Activated T-cell treated with anti-CD3 and anti-CD28 coated beads, Interleukin-2, amount 50 U/mL, for 72 hours (primary cell): ENCODE measurements around the gene SPINT3. TPM values are rescaled to one million over a fixed set of nuclear protein-coding genes. Genes with fewer than 3 reads are reported as not detected.

Source experiments
- ATAC-seq, 2 donors: fragments of 150-1000 bp; cut with Tn5 transposase; replicated peaks in 1 of 2; 2 replicates each; pipeline ENCODE4 v1.10.0; 2021; ENCODE audit warnings: moderate library complexity in 2 of 2, mild to moderate bottlenecking in 1 of 2
- DNase-seq, 2 donors: peaks; one replicate each; pipeline ENCODE4 v3.0.0; 2021 to 2022; ENCODE audit warnings: mixed read lengths in 1 of 2
- H3K27ac Mint-ChIP-seq: one replicate; pipeline ENCODE4 v1.8.0; 2022; ENCODE audit warnings: mild to moderate bottlenecking, moderate library complexity, mixed read lengths
- H3K27me3 Mint-ChIP-seq: one replicate; pipeline ENCODE4 v1.8.0; 2022; ENCODE audit warnings: low read depth, mixed read lengths
- H3K36me3 Mint-ChIP-seq, 2 donors: one replicate each; pipeline ENCODE4 v1.8.0; 2022; ENCODE audit warnings: mixed read lengths in 2 of 2, mild to moderate bottlenecking in 1 of 2; ENCODE audit not compliant: insufficient read depth in 2 of 2
- H3K4me1 Mint-ChIP-seq: one replicate; pipeline ENCODE4 v1.8.0; 2022; ENCODE audit warnings: low read depth, mixed read lengths
- H3K4me3 Mint-ChIP-seq, 2 donors: one replicate each; pipeline ENCODE4 v1.8.0; 2022; ENCODE audit warnings: mild to moderate bottlenecking in 2 of 2, mixed read lengths in 2 of 2, moderate library complexity in 2 of 2
- H3K9me3 Mint-ChIP-seq, 2 donors: one replicate each; pipeline ENCODE4 v1.8.0; 2022; ENCODE audit warnings: mixed read lengths in 2 of 2
- total RNA-seq, 2 donors: library from RNA; stranded (reverse); gene quantifications; one replicate each; pipeline ENCODE4 v1.2.3, GENCODE V29; 2022

Gene SPINT3, protein sequence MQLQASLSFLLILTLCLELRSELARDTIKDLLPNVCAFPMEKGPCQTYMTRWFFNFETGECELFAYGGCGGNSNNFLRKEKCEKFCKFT
- total RNA-seq: not detected

DNA sequence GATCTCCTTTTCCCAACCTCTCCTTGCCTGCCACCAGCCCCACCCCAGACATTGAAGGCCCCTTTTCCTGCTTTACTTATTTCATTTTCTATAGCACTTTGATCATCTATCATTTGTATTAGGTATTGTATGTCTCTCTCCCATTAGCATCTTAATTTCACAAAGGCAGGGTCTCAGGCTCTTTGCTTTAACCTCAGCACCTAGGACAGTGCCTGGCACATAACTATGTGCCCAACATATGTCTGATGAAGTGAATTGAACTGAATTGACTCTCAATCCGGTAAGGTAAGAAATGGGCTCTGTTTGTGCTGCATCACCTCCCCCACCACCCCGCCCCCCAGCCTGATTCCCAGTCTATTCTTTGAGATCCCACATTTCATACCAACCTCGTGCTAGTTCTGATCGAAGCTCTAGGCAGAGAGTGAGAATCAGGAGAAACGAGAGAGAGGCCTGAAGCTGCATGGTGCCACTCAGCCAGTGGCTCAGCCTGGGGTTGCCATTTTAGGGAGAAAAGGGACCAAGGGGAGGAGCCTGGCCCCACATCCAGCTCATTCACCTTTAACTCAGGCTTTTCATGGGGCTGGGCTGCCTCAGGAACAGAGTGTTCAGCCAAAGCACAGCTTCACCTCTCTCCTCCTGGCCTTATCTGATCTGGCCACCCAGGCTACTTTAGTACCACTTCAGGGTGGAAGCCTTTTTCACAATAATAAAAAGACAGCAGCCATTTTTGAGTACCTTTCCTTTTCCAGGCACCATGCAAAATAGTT lies at the start of gene SPINT3:
Gene SPINT3, minus strand, starts transcription at position 476 of the 767 bp plus-strand sequence. Its CDS starts 14 bp downstream, at position 462.
- Mint-ChIP-seq H3K4me3 (no peak within 1 kb of the TSS), H3K36me3 (no peaks in the 10 kb centered on the region), H3K27ac (no peak within 1 kb of the TSS), H3K9me3 (no peaks in the 10 kb centered on the region), H3K27me3 (peaks cover 47% of the 10 kb centered on the region), H3K4me1 (no peaks in the 10 kb centered on the region)
- ATAC-seq (no peak), DNase-seq (no peak)

DNA sequence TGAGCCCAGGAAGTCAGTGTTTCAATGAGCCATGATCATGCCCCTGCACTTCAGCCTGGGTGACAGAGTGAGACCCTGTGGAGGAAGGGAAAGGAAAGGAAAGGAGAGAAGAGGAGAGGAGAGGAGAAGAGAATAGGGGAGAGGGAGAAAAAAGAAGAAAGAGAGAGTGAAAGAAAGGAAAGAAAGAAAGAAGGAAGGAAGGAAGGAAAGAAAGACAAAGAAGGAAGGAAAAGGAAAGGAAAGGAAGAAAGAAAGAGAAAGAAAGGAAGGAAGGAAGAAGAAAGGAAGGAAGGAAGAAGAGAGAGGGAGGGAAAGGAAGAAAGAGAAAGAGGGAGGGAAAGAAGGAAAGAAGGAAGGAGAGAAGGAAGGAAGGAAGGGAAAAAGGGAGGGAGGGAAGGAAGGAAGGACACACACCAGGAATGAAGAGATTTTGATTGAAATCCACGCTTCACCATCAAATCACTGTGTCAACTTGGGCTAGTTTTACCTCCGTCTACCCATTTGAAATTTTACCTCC lies 49.4 kb upstream of the SPINT3 start:
- Mint-ChIP-seq H3K4me1 (no peaks in the 10 kb centered on the region), H3K4me3 (no peak overlapping the region), H3K9me3 (peaks cover 3% of the 10 kb centered on the region in 2 donors), H3K27me3 (peaks cover 50% of the 10 kb centered on the region), H3K27ac (no peak overlapping the region), H3K36me3 (no peaks in the 10 kb centered on the region)
- ATAC-seq: no peak
- DNase-seq: no peak

DNA sequence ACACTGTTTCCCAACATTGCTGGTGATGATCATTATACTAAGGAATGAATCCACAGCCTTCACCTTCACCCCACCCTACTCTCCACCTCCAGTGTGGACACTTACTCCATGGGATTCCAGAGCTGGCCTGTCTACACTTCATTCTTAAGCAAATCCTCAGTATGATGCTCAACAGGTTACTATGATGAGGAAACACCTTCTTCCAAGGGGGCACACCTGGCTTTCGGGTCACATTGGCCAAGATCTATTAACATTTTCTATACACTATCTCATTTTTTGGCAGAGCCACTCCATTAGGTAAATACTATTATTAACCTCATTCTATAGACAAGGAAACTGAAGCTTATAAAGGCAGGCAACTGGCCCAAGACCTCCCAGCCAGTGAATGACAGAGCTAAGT lies 39.8 kb upstream of the SPINT3 start:
- DNase-seq (no peak), ATAC-seq (no peak)
- Mint-ChIP-seq H3K27me3 (peaks cover 57% of the 10 kb centered on the region), H3K27ac (no peak overlapping the region), H3K4me1 (no peaks in the 10 kb centered on the region), H3K9me3 (peaks cover 0 to 2% of the 10 kb centered on the region in 2 donors), H3K4me3 (no peak overlapping the region), H3K36me3 (peaks cover 0 to 1% of the 10 kb centered on the region in 2 donors)

DNA sequence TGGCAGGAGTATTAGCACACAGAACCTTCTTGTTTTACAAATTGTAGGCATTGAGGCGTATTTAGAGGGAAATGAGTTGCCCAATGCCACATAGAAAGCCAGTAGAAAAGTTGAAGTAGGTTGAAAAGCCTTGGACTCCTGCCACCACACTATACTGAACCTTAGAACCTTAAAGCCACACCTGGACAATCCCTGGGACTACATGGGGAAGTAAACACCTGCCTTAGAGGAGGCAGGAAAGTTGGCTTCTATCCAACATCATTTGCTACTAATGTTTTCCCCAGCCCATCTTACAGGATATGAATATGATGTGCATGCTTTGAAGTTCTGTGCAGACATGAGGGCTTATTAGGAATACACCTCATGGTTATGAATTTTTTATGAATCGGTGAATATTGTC lies 37.0 kb upstream of the SPINT3 start:
- Mint-ChIP-seq H3K4me1 (no peaks in the 10 kb centered on the region), H3K36me3 (peaks cover 0 to 2% of the 10 kb centered on the region in 2 donors), H3K4me3 (no peak overlapping the region), H3K9me3 (peaks cover 0 to 6% of the 10 kb centered on the region in 2 donors), H3K27me3 (peaks cover 51% of the 10 kb centered on the region), H3K27ac (no peak overlapping the region)
- ATAC-seq (no peak), DNase-seq (no peak)

DNA sequence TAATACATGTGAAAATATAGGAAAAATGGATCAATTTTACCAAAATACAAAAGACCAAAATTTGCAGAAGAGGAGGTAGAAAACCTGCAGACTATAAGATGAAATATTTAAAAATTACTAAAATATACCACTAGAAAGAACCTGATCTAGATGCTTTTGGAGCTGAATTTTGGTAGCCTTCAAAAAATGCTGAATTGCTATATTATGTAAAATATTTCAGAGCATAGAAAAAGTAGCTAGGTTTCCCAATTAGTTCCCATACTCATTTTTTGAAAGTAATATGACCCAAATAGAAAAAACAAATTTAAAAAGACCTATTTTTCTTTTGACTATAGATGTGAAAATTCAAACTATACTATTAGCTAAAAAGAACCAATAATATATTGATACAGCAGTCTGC lies 35.3 kb upstream of the SPINT3 start:
- Mint-ChIP-seq H3K4me1 (no peaks in the 10 kb centered on the region), H3K9me3 (peaks cover 0 to 6% of the 10 kb centered on the region in 2 donors), H3K27ac (no peak overlapping the region), H3K27me3 (peaks cover 45% of the 10 kb centered on the region), H3K36me3 (peaks cover 0 to 2% of the 10 kb centered on the region in 2 donors), H3K4me3 (no peak overlapping the region)
- ATAC-seq (no peak), DNase-seq (no peak)

DNA sequence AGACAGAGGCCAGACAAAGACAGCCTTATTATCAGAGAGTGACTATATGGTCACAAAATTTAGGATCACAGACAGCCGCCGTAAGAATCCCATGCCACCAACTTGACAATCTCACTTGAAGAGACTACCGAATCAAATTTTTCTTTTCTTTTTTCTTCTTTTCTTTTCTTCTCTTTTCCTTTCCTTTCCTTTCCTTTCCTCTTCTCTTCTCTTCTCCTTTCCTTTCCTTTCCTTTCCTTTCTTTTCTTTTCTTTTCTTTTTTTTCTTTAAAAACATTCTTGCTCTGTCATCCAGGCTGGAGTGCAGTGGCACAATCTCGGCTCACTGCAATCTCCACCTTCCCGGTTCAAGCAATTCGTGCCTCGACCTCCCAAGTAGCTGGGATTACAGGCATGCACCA lies 33.0 kb upstream of the SPINT3 start:
- peaks cover 0 to 2% of the 10 kb centered on the region in 2 donors for H3K36me3 Mint-ChIP-seq
- no peak overlapping the region for H3K4me3 Mint-ChIP-seq
- ATAC-seq (no peak), DNase-seq (no peak)
- peaks cover 45% of the 10 kb centered on the region for H3K27me3 Mint-ChIP-seq
- H3K4me1 Mint-ChIP-seq: no peaks in the 10 kb centered on the region
- peaks cover 0 to 6% of the 10 kb centered on the region in 2 donors for H3K9me3 Mint-ChIP-seq
- no peak overlapping the region for H3K27ac Mint-ChIP-seq

DNA sequence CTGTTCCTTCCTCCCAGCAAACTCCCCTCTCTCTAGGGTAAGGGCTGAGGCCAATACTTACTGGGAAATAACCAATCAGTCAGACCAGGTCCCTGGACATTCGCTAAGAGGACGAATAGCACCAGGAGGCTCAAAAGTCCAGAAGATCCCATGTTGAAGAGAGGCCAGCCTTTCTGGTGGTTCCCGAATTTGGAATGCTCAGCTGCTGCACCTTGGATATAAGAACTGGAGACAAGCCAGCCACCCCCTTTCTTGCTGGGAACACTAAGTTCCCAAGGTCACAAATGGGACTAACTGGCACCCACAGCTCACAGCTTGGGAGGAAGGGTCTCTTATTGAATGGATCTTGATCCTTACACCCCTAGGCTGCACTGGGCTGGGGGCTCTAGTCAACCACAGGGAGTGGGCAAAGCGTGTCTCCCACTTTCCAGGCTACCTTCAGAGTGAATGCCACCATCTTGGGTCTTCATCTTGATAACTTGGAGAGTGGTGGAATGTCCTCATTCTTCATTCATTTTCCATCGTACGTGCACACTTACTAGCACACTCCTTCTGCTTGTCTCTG lies 31.9 kb upstream of the SPINT3 start, which contains the start of gene EPPIN:
Gene EPPIN, minus strand, starts transcription at position 196 of the 565 bp plus-strand sequence. Its CDS starts 44 bp downstream, at position 152.
- ATAC-seq (no peak), DNase-seq (no peak)
- no peak within 1 kb of the TSS for H3K4me3 Mint-ChIP-seq
- H3K36me3 Mint-ChIP-seq: peaks cover 0 to 2% of the 10 kb centered on the region in 2 donors
- H3K4me1 Mint-ChIP-seq: no peaks in the 10 kb centered on the region
- H3K27ac Mint-ChIP-seq: no peak within 1 kb of the TSS
- peaks cover 0 to 6% of the 10 kb centered on the region in 2 donors for H3K9me3 Mint-ChIP-seq
- peaks cover 50% of the 10 kb centered on the region for H3K27me3 Mint-ChIP-seq

DNA sequence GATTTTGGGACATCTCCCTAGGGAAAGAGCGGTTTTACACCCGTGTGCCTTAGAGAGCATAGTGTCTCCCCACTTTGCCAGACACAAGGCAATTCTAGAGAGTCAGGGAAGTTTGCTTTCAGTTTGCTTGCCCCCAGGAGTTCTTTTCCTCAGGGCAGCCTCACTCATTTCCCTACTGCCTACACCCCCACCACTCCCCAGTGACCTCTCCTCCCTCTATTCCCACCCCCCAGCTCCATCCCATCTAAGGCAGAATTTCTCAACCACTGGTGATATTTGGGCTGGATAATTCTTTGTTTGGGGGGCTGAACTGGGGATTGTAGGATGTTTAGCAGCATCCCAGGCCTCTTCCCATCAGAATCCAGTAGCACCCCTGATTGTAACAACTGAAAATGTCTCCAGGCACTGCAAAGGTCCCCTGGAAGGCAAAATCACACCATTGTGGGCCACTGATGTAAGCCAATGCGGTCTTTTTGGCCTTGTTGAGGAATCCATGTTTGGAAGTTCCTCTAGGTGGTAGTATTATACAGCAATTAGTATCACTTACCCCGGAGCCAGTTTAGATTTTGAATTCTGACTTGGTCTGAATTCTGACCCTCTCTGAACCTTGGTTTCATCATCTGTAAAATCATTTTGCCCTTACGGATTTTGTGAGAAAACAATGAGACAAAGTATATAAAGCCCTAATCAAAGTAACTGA lies 30.5 kb upstream of the SPINT3 start:
- Mint-ChIP-seq H3K4me3 (no peak overlapping the region), H3K36me3 (peaks cover 0 to 2% of the 10 kb centered on the region in 2 donors), H3K27ac (no peak overlapping the region), H3K27me3 (peaks cover 51% of the 10 kb centered on the region), H3K4me1 (no peaks in the 10 kb centered on the region), H3K9me3 (peaks cover 0 to 6% of the 10 kb centered on the region in 2 donors)
- ATAC-seq (no peak), DNase-seq (no peak)

DNA sequence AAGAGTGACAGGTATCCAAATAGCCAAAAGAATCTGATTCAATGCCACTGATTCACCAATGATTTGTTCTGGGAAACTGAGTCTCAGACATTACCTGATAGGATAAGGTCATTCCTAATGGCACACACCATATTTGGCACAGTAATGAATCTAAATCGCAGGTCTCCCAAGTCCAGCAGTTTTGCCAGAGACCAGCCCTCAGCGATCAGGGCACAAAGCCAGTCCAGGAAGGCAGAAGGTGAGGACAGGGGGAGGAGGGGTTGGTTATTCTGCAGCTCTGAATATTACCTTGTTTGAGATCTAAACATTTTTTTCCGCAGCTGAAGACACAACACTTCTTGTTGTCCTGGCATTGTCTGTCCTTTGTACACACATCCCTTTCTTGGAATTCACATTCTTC lies 29.9 kb upstream of the SPINT3 start:
- Mint-ChIP-seq H3K27me3 (peaks cover 49% of the 10 kb centered on the region), H3K36me3 (peaks cover 0 to 2% of the 10 kb centered on the region in 2 donors), H3K27ac (no peak overlapping the region), H3K4me3 (no peak overlapping the region), H3K9me3 (peaks cover 0 to 5% of the 10 kb centered on the region in 2 donors), H3K4me1 (no peaks in the 10 kb centered on the region)
- DNase-seq (no peak), ATAC-seq (no peak)

DNA sequence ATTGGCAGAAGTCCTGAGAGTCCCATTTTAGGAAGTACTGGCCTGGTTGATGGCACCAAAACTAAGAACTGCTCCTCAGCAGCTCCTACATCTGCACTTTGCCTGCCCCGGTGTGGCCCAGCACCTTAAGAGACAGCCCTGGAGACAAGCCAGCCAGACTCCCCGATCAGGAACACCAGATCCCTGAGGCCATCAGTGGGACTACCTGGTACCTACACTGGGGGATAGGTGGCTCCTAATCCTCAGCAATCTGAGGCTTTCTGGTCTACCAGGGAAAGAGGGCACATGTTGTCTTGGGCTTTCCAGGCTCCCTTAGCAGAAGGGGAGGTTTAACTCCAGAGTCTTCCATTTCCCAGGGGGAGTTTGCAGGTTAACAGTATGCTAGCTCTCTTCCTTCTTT lies 24.0 kb upstream of the SPINT3 start, which contains the start of gene WFDC6:
Gene WFDC6, minus strand, starts transcription at position 101 of the 400 bp plus-strand sequence. Its CDS starts 75 bp downstream, at position 26.
- no peaks in the 10 kb centered on the region for H3K36me3 Mint-ChIP-seq
- no peaks in the 10 kb centered on the region for H3K4me1 Mint-ChIP-seq
- H3K9me3 Mint-ChIP-seq: no peaks in the 10 kb centered on the region
- no peak for DNase-seq
- ATAC-seq: no peak
- H3K27ac Mint-ChIP-seq: no peak within 1 kb of the TSS
- H3K27me3 Mint-ChIP-seq: peaks cover 30% of the 10 kb centered on the region
- H3K4me3 Mint-ChIP-seq: no peak within 1 kb of the TSS

DNA sequence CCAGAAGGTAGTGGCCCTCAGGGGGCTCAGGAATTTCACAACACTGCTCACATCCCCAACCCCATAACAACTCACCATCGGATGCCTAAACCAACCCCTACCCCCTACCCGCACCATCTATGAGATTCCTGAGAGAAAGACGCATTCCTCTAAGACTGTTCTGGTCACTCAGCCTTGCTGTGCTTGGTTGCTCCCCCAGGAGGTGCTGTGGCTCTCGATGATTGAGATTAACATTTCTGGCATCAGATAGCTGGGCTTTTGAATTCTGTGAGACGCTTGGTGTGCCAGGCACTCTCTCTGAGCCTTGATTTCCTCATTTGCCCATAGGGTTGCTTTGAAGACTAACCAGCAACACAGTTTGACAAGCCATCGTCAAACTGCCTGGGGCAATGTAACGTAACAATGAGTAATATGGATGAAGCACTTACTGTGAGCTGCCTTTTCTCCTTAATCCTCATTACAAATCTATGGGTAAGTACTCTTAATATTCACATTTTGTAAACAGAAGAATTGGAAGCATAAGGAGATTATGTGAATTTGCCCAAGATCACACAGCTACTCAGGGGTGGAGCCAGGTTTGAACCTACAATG lies 22.9 kb upstream of the SPINT3 start:
- Mint-ChIP-seq H3K4me1 (no peaks in the 10 kb centered on the region), H3K9me3 (no peaks in the 10 kb centered on the region), H3K27me3 (peaks cover 19% of the 10 kb centered on the region), H3K4me3 (no peak overlapping the region), H3K27ac (no peak overlapping the region), H3K36me3 (no peaks in the 10 kb centered on the region)
- DNase-seq (no peak), ATAC-seq (no peak)

DNA sequence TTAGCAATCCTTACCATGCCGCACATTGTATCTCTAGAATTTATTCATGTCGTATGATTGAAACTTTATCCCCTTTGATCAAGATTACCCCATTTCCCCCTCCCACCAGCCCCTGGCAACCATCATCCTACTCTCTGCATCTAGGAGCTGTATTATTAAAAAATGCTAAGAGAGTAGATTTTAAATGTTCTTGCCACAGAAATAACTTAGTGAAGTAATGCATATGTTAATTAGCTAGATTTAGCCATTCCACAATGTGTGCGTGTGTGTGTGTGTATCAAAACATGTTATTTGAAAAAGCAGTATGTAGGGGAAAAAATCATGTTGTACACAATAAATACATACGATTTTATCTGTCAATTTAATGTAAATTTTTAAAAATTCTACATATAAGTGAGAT lies 11.9 kb upstream of the SPINT3 start:
- Mint-ChIP-seq H3K9me3 (no peaks in the 10 kb centered on the region), H3K36me3 (no peaks in the 10 kb centered on the region), H3K27me3 (peaks cover 46% of the 10 kb centered on the region), H3K4me3 (no peak overlapping the region), H3K4me1 (no peaks in the 10 kb centered on the region), H3K27ac (no peak overlapping the region)
- no peak for ATAC-seq
- DNase-seq: no peak
